SK-N-SH (cell line): Measurements from ENCODE around the gene GATM. TPM values are rescaled to one million over a fixed set of nuclear protein-coding genes. Genes with fewer than 3 reads are reported as not detected.
"Not testable (repeated sequence)": the region's sequence is repeated elsewhere in the genome, so short reads cannot be mapped to it uniquely, and the experiment has no call there.

ENCODE experiments used
- CTCF ChIA-PET: fragments of 300-600, 350-600 bp; formaldehyde crosslinking; extraction: SDS; loops from one replicate; lab custom pipeline; 2021; lab: Yijun Ruan, JAX
- POLR2A ChIA-PET: fragments of 350-600 bp; sonication (Branson Sonifier 250); formaldehyde crosslinking; extraction: SDS; loops from one replicate; lab custom pipeline; 2020; ENCODE audit warnings: antibody characterized with exemption, inconsistent platforms; lab: Yijun Ruan, JAX
- DNase-seq: peaks from one replicate; pipeline ENCODE4 v3.0.0; 2012
- H2AFZ ChIP-seq: fragments of 200-600 bp; sonication (generic); 2 replicates; pipeline ENCODE4 v1.8.1; 2016; ENCODE audit warnings: antibody characterized with exemption, mild to moderate bottlenecking, low read depth
- H3F3A ChIP-seq: fragments of 200-600 bp; sonication (generic); replicated peaks from 2 replicates; pipeline ENCODE3; 2016; ENCODE audit warnings: antibody characterized with exemption, mild to moderate bottlenecking; ENCODE audit not compliant: insufficient read depth
- H3K27ac ChIP-seq, 2 experiments: fragments of 200-500 bp in 1 of 2; fragments of 200-600 bp in 1 of 2; sonication (Bioruptor generic) in 1 of 2; sonication (generic), shearing (Covaris generic) in 1 of 2; 2 replicates each; pipeline versions ENCODE4 v1.5.1 to v1.6.1; 2014 to 2016; ENCODE audit warnings: low read depth in 2 of 2, inconsistent platforms in 1 of 2, low read length in 1 of 2, mild to moderate bottlenecking in 1 of 2, mixed read lengths in 1 of 2
- H3K27me3 ChIP-seq: fragments of 200-600 bp; sonication (generic), shearing (Covaris generic); 2 replicates; pipeline ENCODE4 v1.6.1; 2016; ENCODE audit warnings: mixed run types; ENCODE audit not compliant: insufficient read depth
- H3K36me3 ChIP-seq, 2 experiments: fragments of 200-500 bp in 1 of 2; fragments of 200-600 bp in 1 of 2; sonication (Bioruptor generic) in 1 of 2; sonication (generic) in 1 of 2; replicated peaks in 1 of 2; 2 replicates each; pipeline versions ENCODE3 to v1.5.1; 2014 to 2016; ENCODE audit warnings: low read length in 1 of 2, mild to moderate bottlenecking in 1 of 2; ENCODE audit not compliant: insufficient read depth in 2 of 2, control insufficient read depth in 1 of 2
- H3K4me1 ChIP-seq, 2 experiments: fragments of 200-500 bp in 1 of 2; fragments of 200-600 bp in 1 of 2; sonication (Bioruptor generic) in 1 of 2; sonication (generic), shearing (Covaris generic) in 1 of 2; 2 replicates each; pipeline versions ENCODE4 v1.5.1 to v1.6.1; 2014 to 2016; ENCODE audit warnings: low read depth in 1 of 2, low read length in 1 of 2, mixed run types in 1 of 2; ENCODE audit not compliant: insufficient read depth in 2 of 2, control insufficient read depth in 1 of 2
- H3K4me2 ChIP-seq: fragments of 200-600 bp; sonication (generic), shearing (Covaris generic); 2 replicates; pipeline ENCODE4 v1.6.1; 2017; ENCODE audit warnings: mixed run types
- H3K4me3 ChIP-seq, 2 experiments: fragments of 200-500 bp in 1 of 2; fragments of 200-600 bp in 1 of 2; sonication (Bioruptor generic) in 1 of 2; sonication (generic), shearing (Covaris generic) in 1 of 2; 2 replicates each; pipeline versions ENCODE4 v1.5.1 to v1.8.1; 2014 to 2016; ENCODE audit warnings: low read depth in 2 of 2, inconsistent platforms in 1 of 2, low read length in 1 of 2, mild to moderate bottlenecking in 1 of 2, mixed read lengths in 1 of 2, moderate library complexity in 1 of 2
- H3K79me2 ChIP-seq: fragments of 200-600 bp; sonication (generic); 2 replicates; pipeline ENCODE4 v1.8.1; 2017; ENCODE audit warnings: mild to moderate bottlenecking; ENCODE audit not compliant: insufficient read depth
- H3K9ac ChIP-seq: fragments of 200-600 bp; sonication (generic); 2 replicates; pipeline ENCODE4 v1.6.1; 2017; ENCODE audit warnings: mixed run types
- H3K9me2 ChIP-seq: fragments of 200-600 bp; sonication (generic); 2 replicates; pipeline ENCODE4 v1.6.1; 2017; ENCODE audit warnings: mixed run types
- H3K9me3 ChIP-seq: fragments of 200-600 bp; sonication (generic); 2 replicates; pipeline ENCODE4 v1.6.1; 2017; ENCODE audit warnings: mixed run types, mild to moderate bottlenecking, moderate library complexity
- H4K20me1 ChIP-seq: fragments of 200-600 bp; sonication (generic); 2 replicates; pipeline ENCODE4 v1.6.1; 2017; ENCODE audit warnings: mild to moderate bottlenecking, mixed run types; ENCODE audit not compliant: insufficient read depth
- FOSL2 ChIP-seq: IDR thresholded peaks from 2 replicates; pipeline ENCODE4 v1.4.0; 2012; ENCODE audit warnings: low read depth, mild to moderate bottlenecking, moderate library complexity, borderline replicate concordance
- PBX3 ChIP-seq: IDR thresholded peaks from 2 replicates; pipeline ENCODE4; 2012
- REST ChIP-seq: IDR thresholded peaks from 2 replicates; pipeline ENCODE4 v1.6.1; 2012; ENCODE audit warnings: mild to moderate bottlenecking, low read depth, low read length, moderate library complexity
- SIN3A ChIP-seq: IDR thresholded peaks from 2 replicates; pipeline ENCODE4 v1.6.1; 2012; ENCODE audit warnings: low read depth, mild to moderate bottlenecking, low read length, moderate library complexity, borderline replicate concordance
- TEAD4 ChIP-seq: IDR thresholded peaks from 2 replicates; pipeline ENCODE4 v1.4.0; 2012; ENCODE audit warnings: mild to moderate bottlenecking, borderline replicate concordance; ENCODE audit not compliant: insufficient read depth
- WGBS: methylation state at CpG from one replicate; pipeline ENCODE4 v1.1.6; 2017; ENCODE audit warnings: low lambda C conversion rate; 5-methylcytosine and 5-hydroxymethylcytosine counted together
- polyA plus RNA-seq, 3 experiments: library from polyadenylated mRNA; depleted of rRNA; stranded (reverse); fragments of >200 nt; gene quantifications; 2 replicates each; pipeline ENCODE4 v1.2.3, GENCODE V29; 2012

Gene GATM
- polyA plus RNA-seq, 1 of the 3 experiments (the other 2 are of a cell fraction) = 0.58 TPM

GRCh38 chr15:45371546-45371945, 6.8 kb downstream of the GATM start:
- no peak overlapping the region for H3K4me3 ChIP-seq
- H3F3A ChIP-seq = no peaks in the 10 kb centered on the region
- no peak overlapping the region for H3K9ac ChIP-seq
- no peak for DNase-seq
- no peaks in the 10 kb centered on the region for H3K9me3 ChIP-seq
- no peaks in the 10 kb centered on the region for H3K4me1 ChIP-seq
- H3K27me3 ChIP-seq = peaks cover 18% of the 10 kb centered on the region; the same call in 1 of the 2 replicates
- H3K9me2 ChIP-seq = no peaks in the 10 kb centered on the region
- TF ChIP-seq PBX3 (no peak), REST (no peak), SIN3A (no peak), TEAD4 (no peak), FOSL2 (no peak)
- TF ChIP-seq, all 33 proteins: peak for 0
- Histone ChIP-seq H4K20me1 (no peaks in the 10 kb centered on the region), H3K4me2 (no peak overlapping the region), H3K27ac (no peak overlapping the region), H3K36me3 (no peaks in the 10 kb centered on the region), H2AFZ (no peak overlapping the region), H3K79me2 (no peaks in the 10 kb centered on the region)
- CTCF ChIA-PET = interaction anchor here (1.0 to 1.2 kb wide), 3 partner anchors 167 to 253 kb away, joined by 3 to 6 read pairs (median 4); no protein-coding TSS in a partner anchor
- WGBS = 29% methylated on average over 1 of the region's 1 CpG
- POLR2A ChIA-PET = no interaction called here

GRCh38 chr15:45370042-45370441, 8.3 kb downstream of the GATM start:
- H3K9me2 ChIP-seq, DNase-seq, H3K36me3 ChIP-seq, H3K79me2 ChIP-seq, H3K4me3 ChIP-seq, H3K4me1 ChIP-seq, H3K9me3 ChIP-seq, H2AFZ ChIP-seq, H3K4me2 ChIP-seq, POLR2A ChIA-PET, H3K27ac ChIP-seq, H3K9ac ChIP-seq, H4K20me1 ChIP-seq, H3F3A ChIP-seq: not testable (repeated sequence)
- H3K27me3 ChIP-seq = peaks cover 12% of the 10 kb centered on the region; the same call in 1 of the 2 replicates
- CTCF ChIA-PET = interaction anchor here (1.3 to 1.4 kb wide), 2 partner anchors 32 to 165 kb away, joined by 3 to 4 read pairs; no protein-coding TSS in a partner anchor
- 48% methylated on average over 4 of the region's 4 CpGs for WGBS

- H3F3A ChIP-seq, H3K79me2 ChIP-seq, POLR2A ChIA-PET, CTCF ChIA-PET, H3K36me3 ChIP-seq, H2AFZ ChIP-seq, H3K27ac ChIP-seq, H3K9ac ChIP-seq, H4K20me1 ChIP-seq, H3K4me1 ChIP-seq, H3K4me3 ChIP-seq, H3K9me2 ChIP-seq, H3K4me2 ChIP-seq, DNase-seq, H3K9me3 ChIP-seq: not testable (repeated sequence)
- H3K27me3 ChIP-seq = peaks cover 12% of the 10 kb centered on the region; the same call in 1 of the 2 replicates
- 76% methylated on average over 7 of the region's 7 CpGs for WGBS
These were observed 11.1 kb downstream of the GATM start for GRCh38 chr15:45367222-45367621.
